T47D (cell line): ENCODE measurements around the gene CACNA1B.
"Not testable (repeated sequence)": the region's sequence is repeated elsewhere in the genome, so short reads cannot be mapped to it uniquely, and the experiment has no call there.

Experiments
- DNase-seq, 2 experiments: peaks; one replicate each; pipeline versions ENCODE4 v3.0.0 to v3.0.0-alpha.2; 2011 to 2012; ENCODE audit warnings: low read depth in 1 of 2, low spot score in 1 of 2
- JUND ChIP-seq: IDR thresholded peaks from 2 replicates; pipeline ENCODE4 v1.6.1; 2012; ENCODE audit warnings: low read depth
- in situ Hi-C: cut with HindIII; loops from 2 replicates; pipeline ENCODE4 v1.10.0; 2016; ENCODE audit warnings: low sequenced_read_pairs, low pct_unique_long_range_greater_than_20kb

CACNA1B gene

DNA sequence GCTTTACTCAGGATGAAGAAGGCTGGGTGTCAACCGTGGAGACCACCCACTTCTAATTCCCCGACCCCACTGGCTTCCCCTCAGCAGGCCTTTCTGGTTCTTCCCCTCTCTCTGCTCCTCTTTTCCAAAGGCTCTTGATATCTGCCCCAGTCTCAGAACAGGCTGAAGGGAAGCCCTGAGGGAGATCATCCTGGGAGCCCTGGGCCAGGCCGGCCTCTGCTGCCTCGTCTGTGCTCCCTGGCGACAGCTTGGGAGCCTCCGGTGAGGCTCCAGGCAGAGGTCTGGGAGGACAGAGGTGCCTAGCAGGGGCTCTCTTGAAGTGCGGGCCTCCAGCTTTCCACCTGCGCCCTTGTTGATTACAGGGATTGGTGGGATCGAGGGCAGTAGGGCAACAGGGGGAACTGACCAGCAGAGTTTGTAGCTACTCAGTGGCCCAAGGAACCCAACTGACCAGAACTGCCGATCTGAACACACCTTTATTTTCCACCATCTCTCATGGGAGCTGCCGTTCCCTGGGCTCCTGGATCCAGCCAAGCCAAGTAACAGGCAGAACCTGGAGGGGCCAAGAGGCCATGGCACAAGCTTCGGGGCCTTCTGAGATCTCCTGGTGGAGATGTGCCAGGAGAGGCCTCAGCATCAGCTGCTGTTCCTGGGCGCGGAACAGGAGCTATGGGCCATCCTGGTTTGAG lies 198.5 kb downstream of the CACNA1B start:
- no peak for TF ChIP-seq JUND
- in situ Hi-C loops = no loop called here
- DNase-seq = no peak

DNA sequence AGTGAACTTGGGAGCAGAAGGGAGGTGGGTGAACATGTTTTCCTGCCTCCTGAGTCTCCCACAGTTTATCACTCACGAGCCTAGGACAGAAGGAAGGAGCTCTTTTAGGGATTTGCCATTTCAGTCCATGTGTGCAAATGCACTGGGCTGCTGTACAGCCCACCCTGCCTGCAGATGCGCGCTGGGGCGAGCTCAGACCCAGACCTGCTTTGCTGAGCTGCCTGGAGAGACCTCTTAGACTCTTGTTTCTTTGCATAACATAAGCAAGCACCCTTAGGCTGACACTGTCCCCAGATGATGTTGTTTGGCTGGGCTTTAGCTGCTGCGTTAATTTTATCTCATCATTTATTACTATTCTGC lies 199.0 kb downstream of the CACNA1B start:
- no peak for TF ChIP-seq JUND
- in situ Hi-C loops = no loop called here
- DNase-seq = no peak

DNA sequence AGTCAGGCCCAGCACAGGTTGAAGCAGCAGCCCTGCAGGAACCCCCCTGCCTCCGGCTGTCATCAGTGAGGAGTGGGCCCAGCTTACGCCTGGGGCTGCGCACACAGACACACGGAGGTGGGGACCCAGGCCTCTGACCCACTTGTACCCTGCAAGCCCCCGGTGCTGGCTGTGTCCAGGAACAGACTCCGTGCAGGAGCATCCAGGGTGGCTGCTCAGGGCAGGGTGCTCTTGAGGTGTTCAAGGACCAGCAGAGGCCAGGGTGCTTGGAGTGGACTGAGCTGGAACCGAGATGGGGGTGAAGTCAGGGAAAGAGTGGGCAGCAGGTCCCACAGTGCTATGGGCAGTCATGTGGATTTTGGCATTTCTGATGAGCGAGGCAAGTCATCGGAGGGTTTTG lies 199.5 kb downstream of the CACNA1B start:
- DNase-seq = no peak
- in situ Hi-C loops = no loop called here
- no peak for TF ChIP-seq JUND

DNA sequence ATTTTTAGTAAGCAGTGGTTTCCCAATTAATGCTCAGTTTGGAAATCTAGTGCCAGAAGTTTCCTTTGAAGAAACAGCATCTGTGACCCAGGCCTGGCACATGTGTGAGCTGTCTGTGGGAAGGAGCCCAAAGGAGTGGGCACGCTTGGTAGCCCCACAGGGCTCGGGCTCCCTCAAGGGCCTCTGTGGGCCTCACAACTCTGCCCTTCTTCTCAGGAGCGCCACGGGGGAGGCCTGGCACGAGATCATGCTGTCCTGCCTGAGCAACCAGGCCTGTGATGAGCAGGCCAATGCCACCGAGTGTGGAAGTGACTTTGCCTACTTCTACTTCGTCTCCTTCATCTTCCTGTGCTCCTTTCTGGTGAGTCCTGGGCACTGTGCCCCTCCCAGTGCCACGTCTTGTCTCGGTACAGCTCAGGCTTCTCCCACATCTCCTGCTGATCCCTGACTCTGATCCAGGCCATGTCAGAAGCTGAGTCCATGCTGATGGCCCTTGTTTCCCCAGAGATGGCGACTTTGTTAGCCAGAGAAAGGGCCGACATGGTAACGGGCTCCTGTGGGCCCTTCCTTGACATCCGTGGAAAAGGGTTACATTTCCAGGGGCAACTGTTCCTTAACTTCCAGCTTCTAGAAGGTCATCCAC lies 200.4 kb downstream of the CACNA1B start:
- in situ Hi-C loops = no loop called here
- DNase-seq = no peak
- no peak for TF ChIP-seq JUND

DNA sequence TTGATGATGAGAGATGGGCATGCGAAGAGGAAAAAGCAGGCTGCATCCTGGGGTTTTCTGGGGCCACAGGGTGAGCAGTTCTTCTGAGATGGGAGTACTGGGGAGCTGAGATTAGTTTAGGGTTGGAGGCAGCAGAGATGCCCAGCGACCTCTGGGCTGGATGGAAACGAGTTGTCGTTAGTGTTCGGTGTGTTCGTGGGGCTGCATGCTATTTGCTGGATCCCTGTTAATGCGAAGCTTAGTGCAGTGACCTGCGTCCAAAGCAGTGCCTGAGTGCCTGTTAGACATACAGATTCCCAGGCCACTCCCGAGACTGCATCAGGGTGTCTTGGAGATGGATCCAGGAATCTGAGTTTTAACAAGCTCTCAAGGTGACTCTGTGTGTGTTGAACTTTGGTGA lies 201.3 kb downstream of the CACNA1B start:
- TF ChIP-seq JUND = no peak
- DNase-seq = no peak
- in situ Hi-C loops = no loop called here

DNA sequence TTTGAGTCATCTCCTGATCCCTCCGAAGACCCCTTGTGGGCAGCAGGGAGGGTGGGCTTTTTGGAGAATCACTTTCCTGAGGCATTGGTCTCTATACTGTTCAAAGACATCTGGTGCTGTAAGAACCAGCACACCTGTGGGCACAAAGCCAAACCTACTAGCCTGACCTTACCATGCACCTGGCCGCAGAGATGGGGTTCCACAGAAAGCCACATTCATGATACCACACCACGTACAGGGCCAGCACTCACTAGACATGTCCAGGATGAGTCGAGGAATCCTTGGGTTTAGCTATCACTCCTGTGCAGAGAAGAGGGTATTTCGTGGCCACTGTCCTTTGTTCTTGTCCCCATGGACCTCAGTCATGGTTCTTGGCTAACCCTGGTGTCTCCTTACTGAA lies 203.4 kb downstream of the CACNA1B start:
- in situ Hi-C loops = no loop called here
- TF ChIP-seq JUND = no peak
- no peak for DNase-seq

DNA sequence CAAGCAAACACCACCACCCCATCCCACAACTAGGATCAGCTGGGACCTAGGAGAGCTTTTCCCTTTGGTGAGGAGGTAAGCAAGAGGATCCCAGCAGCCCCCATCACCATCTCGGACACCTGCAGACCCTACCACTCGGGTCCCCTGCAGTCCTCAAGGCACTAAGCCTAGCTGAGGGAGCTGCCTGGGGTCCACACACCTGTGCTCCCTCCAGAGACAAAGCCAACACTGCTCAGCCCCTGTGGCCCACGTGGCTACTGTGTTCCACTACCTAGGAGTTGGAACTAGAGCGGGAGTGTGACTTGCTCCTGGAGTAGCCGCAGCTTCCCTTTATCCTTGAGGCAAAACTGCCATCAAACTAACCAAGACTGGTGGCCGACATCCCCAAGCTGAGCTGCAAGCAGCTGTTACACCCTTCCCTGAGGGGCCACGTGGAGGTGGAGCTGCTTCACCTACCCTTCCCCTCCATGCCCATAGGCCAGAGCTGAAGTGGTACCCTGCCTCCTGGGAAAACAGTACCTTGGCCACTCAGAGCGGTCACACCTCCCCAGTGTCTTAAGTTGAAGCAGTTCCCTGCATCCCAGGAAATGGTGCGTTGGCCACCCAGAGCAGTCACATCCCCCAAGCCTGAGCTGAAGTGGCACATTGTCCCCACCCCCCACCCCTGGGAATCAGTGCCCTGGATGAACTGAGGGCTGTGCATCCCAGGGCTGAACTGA lies 205.5 kb downstream of the CACNA1B start:
- in situ Hi-C loops = no loop called here
- no peak for DNase-seq
- no peak for TF ChIP-seq JUND

DNA sequence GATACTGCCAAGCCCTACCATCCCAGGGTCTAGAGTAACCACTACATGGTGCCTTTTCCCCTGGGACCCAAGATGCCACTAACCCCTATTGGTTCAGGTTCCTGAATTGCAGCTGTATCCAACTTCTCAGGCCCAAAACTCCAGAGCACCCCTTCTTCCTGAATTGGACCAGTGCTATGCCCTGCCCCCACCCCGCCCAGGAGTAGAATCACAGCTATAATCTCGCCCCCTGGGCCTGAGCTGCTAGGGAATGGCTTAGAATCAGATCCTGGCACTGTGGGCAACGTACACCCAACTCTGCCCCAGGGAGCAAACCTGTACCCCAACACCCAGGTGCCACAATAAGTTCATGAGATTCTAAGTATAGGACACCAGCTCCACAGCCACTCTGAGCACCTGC lies 206.3 kb downstream of the CACNA1B start:
- no peak for TF ChIP-seq JUND
- no peak for DNase-seq
- in situ Hi-C loops = no loop called here

DNA sequence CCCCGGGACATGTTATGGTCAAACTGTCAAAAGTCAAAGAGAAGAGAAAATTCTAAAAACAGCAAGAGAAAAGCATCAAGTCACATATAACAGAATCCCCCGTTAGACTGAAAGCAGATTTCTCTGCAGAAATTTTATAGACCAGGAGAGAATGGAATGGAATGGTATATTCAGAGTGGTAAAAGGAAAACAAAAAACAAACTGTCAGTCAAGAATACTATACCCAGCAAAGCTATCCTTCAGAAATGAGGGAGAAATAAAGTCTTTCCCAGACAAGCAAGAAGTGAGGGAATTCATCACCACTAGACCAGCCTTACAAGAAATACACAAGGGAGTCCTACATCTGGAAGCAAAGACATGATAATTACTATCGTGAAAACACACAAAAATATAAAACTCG lies 208.0 kb downstream of the CACNA1B start:
- in situ Hi-C loops = no loop called here
- no peak for DNase-seq
- no peak for TF ChIP-seq JUND

DNA sequence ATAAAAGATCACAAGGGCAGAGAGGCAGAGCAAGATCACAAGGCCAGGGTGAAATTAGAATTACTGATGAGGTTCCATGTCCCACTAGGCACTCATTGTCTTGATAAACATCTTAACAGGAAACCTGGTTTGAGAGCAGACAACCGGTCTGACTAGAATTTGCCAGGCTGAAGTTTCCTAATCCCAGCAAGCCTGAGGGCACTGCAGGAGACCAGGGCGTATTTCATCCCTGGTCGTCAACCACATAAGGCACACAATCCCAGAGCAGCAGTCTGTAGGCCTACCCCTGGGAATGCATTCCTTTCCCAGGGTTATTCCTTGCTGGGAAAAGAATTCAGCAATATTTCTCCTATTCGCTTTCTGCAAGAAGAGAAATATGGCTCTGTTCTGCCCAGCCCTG lies 214.5 kb downstream of the CACNA1B start:
- DNase-seq = peak in 1 of 2 experiments; percentile 94
- in situ Hi-C loops = not testable (repeated sequence)

DNA sequence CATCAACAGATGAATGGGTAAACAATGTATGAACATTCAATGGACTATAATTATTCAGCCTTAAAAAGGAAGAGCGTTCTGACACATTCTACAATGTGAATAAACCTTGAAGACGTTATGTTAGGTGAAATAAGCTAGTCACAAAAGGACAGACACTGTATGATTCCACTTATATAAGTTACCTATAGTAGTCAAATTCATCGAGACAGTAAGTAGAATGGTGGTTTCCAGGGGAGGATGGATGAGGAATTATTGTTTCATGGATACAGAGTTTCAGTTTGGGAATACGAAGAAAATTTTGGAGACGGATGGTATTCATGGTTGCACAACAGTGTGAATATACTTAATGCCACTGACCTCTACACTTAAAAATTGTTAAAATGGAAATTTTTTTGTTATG lies 216.4 kb downstream of the CACNA1B start:
- DNase-seq = no peak
- in situ Hi-C loops = no loop called here
- no peak for TF ChIP-seq JUND

DNA sequence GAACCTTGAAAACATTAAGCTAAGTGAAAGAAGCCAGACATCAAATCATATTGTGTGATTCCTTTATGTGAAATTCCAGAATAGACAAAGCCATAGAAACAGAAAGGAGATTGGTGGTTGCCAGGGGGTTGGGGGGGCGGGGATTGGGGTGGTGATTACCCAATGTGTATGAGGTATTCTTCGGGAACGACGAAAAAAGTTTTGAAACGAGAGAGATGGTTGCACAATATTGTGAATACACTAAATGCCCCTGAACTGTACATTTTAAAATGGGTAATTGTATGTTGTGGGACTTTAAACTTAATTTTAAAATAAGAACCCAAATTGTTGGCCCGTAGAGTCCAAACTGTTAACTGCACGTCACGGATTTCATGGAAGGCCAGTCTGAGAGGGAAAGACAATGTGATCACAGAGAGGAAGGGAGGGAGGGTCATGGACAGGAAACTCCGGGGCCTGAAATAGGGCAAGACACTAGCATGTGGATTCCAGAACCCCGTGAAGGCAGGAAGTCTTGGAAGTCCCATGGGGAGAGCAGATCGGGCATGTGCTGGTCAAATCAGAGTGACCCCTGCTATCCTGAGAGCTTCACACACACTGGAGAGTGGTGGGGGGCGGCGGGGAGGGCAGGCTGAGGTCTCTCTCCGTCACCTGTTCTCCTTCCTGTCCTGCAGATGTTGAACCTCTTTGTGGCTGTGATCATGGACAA lies 218.4 kb downstream of the CACNA1B start:
- TF ChIP-seq JUND = no peak
- in situ Hi-C loops = no loop called here
- no peak for DNase-seq

DNA sequence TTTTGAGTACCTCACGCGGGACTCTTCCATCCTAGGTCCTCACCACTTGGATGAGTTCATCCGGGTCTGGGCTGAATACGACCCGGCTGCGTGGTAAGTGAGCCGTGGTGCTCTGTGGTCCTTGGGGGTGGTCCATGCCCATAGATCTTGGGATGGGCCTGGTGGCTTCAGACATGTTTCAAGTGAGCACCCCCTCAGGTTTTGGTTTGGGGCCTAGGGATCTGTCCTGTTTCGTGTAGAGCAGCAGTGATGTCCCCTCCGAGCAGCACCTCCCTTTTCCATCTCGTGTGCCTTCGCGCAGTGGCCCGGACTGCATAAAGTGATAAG lies 218.9 kb downstream of the CACNA1B start:
- in situ Hi-C loops = no loop called here
- no peak for DNase-seq

More for the DNA sequence above, 218.9 kb downstream of the CACNA1B start:
- TF ChIP-seq JUND = no peak
